HCT116 (cell line): ENCODE data around the gene COMMD1. TPM values are rescaled to one million over a fixed set of nuclear protein-coding genes. Genes with fewer than 3 reads are reported as not detected.

ENCODE experiments used
- ATAC-seq: fragments of 200-7000 bp; cut with Tn5 transposase; 2 replicates; pipeline ENCODE4 v1.9.1; 2020; ENCODE audit warnings: mild to moderate bottlenecking, moderate library complexity
- BruUV-seq: library from RNA; stranded (reverse); fragments of 400-500 nt; replicated peaks from 2 replicates; lab custom pipeline; 2021; lab: Mats Ljungman, UMichigan
- CTCF ChIA-PET: fragments of 300-600 bp; sonication (Branson Sonifier 250); formaldehyde crosslinking; loops from one replicate; lab custom pipeline; 2021; ENCODE audit warnings: antibody characterized with exemption; lab: Charles Lee
- POLR2A ChIA-PET: fragments of 300-600, 350-600 bp; sonication (Branson Sonifier 250); formaldehyde crosslinking; loops from one replicate; lab custom pipeline; 2021; ENCODE audit warnings: antibody characterized with exemption; lab: Charles Lee
- RAD21 ChIA-PET, 2 experiments: fragments of 300-600 bp; sonication (Branson Sonifier 250); formaldehyde crosslinking; loops; one replicate each; lab custom pipeline; 2023; ENCODE audit warnings: low total read pairs in 2 of 2; ENCODE audit not compliant: uncharacterized antibody in 2 of 2, unreplicated experiment in 2 of 2, low non-redundant PET in 1 of 2; lab: Charles Lee
- DNase-seq: peaks from one replicate; pipeline ENCODE4 v3.0.0-alpha.2; 2010; ENCODE audit warnings: low read depth, low spot score
- H2AFZ ChIP-seq: fragments of 200-600 bp; shearing (Covaris generic), sonication (generic); 2 replicates; pipeline ENCODE4 v1.6.1; 2017; ENCODE audit warnings: low read depth, mixed run types, mixed read lengths, antibody characterized with exemption, low read length; ENCODE audit not compliant: poor library complexity, severe bottlenecking
- H3K27ac ChIP-seq: 2 replicates; pipeline ENCODE4 v1.5.1; 2012; ENCODE audit warnings: low read depth, low read length
- H3K27me3 ChIP-seq: fragments of 200-600 bp; sonication (generic); 2 replicates; pipeline ENCODE4 v1.6.1; 2016; ENCODE audit warnings: mixed run types, low read length, mixed read lengths; ENCODE audit not compliant: insufficient read depth
- H3K36me3 ChIP-seq, 2 experiments: fragments of 200-500 bp in 1 of 2; fragments of 200-600 bp in 1 of 2; sonication (Bioruptor generic) in 1 of 2; sonication (generic) in 1 of 2; 2 replicates each; pipeline versions ENCODE4 v1.5.1 to v1.6.1; 2014 to 2016; ENCODE audit warnings: low read length in 2 of 2, inconsistent platforms in 1 of 2, mixed read lengths in 1 of 2, mixed run types in 1 of 2; ENCODE audit not compliant: insufficient read depth in 2 of 2, control insufficient read depth in 1 of 2
- H3K4me1 ChIP-seq, 2 experiments: fragments of 200-600 bp in 1 of 2; sonication (generic) in 1 of 2; 2 replicates each; pipeline versions ENCODE4 v1.5.1 to v1.6.1; 2012 to 2017; ENCODE audit warnings: low read length in 2 of 2, inconsistent platforms in 1 of 2, mild to moderate bottlenecking in 1 of 2, mixed read lengths in 1 of 2, mixed run types in 1 of 2, moderate library complexity in 1 of 2; ENCODE audit not compliant: insufficient read depth in 2 of 2, control insufficient read depth in 1 of 2
- H3K4me2 ChIP-seq: fragments of 200-600 bp; sonication (generic); 2 replicates; pipeline ENCODE4 v1.6.1; 2017; ENCODE audit warnings: mixed run types, low read length, mixed read lengths
- H3K4me3 ChIP-seq, 2 experiments: fragments of 200-600 bp in 1 of 2; sonication (generic) in 1 of 2; replicated peaks in 1 of 2; 2 replicates each; pipeline ENCODE4 v1.5.1; 2011 to 2016; ENCODE audit warnings: low read length in 2 of 2, control low read depth in 1 of 2, low read depth in 1 of 2, mild to moderate bottlenecking in 1 of 2, mixed read lengths in 1 of 2, mixed run types in 1 of 2
- H3K79me2 ChIP-seq: fragments of 200-600 bp; sonication (generic); 2 replicates; pipeline ENCODE4 v1.6.1; 2017; ENCODE audit warnings: mild to moderate bottlenecking, mixed run types, low read length, moderate library complexity, mixed read lengths; ENCODE audit not compliant: insufficient read depth
- H3K9ac ChIP-seq: fragments of 200-600 bp; sonication (generic); 2 replicates; pipeline ENCODE4 v1.6.1; 2016; ENCODE audit warnings: low read length, mixed read lengths
- H3K9me2 ChIP-seq: fragments of 200-600 bp; sonication (generic), shearing (Covaris generic); 2 replicates; pipeline ENCODE4 v1.6.1; 2017; ENCODE audit warnings: mixed run types, mild to moderate bottlenecking, moderate library complexity; ENCODE audit not compliant: insufficient read depth
- H3K9me3 ChIP-seq, 2 experiments: fragments of 200-500 bp in 1 of 2; fragments of 200-600 bp in 1 of 2; sonication (Bioruptor generic) in 1 of 2; sonication (generic) in 1 of 2; 2 replicates each; pipeline ENCODE4 v1.6.1; 2014 to 2017; ENCODE audit warnings: low read length in 2 of 2, mixed read lengths in 2 of 2, inconsistent platforms in 1 of 2, low read depth in 1 of 2, mild to moderate bottlenecking in 1 of 2, mixed run types in 1 of 2, moderate library complexity in 1 of 2; ENCODE audit not compliant: control insufficient read depth in 1 of 2, insufficient read depth in 1 of 2
- H4K20me1 ChIP-seq: fragments of 200-600 bp; sonication (generic), shearing (Covaris generic); 2 replicates; pipeline ENCODE4 v1.6.1; 2017; ENCODE audit warnings: mixed run types, mild to moderate bottlenecking, moderate library complexity; ENCODE audit not compliant: insufficient read depth
- ATF3 ChIP-seq: IDR thresholded peaks from 2 replicates; pipeline ENCODE4 v1.6.1; 2012
- EZH2phosphoT487 ChIP-seq: fragments of 200-600 bp; IDR thresholded peaks from 2 replicates; pipeline ENCODE4 v1.6.1; 2018; ENCODE audit warnings: antibody characterized with exemption, borderline replicate concordance
- POLR2A ChIP-seq: IDR thresholded peaks from 2 replicates; pipeline ENCODE4 v1.7.0; 2011; ENCODE audit warnings: borderline replicate concordance; ENCODE audit not compliant: insufficient read depth, insufficient read length; ENCODE audit errors: extremely low read depth
- POLR2AphosphoS5 ChIP-seq: IDR thresholded peaks from 2 replicates; pipeline ENCODE4 v1.6.1; 2011; ENCODE audit warnings: mild to moderate bottlenecking, low read depth, low read length, moderate library complexity
- SRF ChIP-seq: IDR thresholded peaks from 2 replicates; pipeline ENCODE4 v1.6.1; 2012; ENCODE audit warnings: low read depth
- YY1 ChIP-seq: IDR thresholded peaks from 2 replicates; pipeline ENCODE4 v1.6.1; 2011; ENCODE audit warnings: low read length, low read depth, moderate library complexity, mild to moderate bottlenecking; ENCODE audit not compliant: insufficient replicate concordance; ENCODE audit errors: extremely low read depth
- intact Hi-C: fragments of 100-400 bp; cut with micrococcal nuclease; formaldehyde crosslinking; loops from 2 replicates; pipeline ENCODE4 v1.10.0; 2022
- total RNA-seq: library from RNA; stranded (reverse); gene quantifications from one replicate; pipeline ENCODE4 v1.2.1, GENCODE V29; 2021; ENCODE audit not compliant: unreplicated experiment
- TF ChIP-seq, protein P1 (sequence below), 3 experiments: fragments of 200-600 bp in 1 of 3; sonication (generic) in 1 of 3; IDR thresholded peaks in 2 of 3; conservative IDR thresholded peaks in 1 of 3; 2 replicates each; pipeline ENCODE4 v1.5.1; 2012 to 2017; ENCODE audit warnings: low read depth in 2 of 3, low read length in 2 of 3, antibody characterized with exemption in 1 of 3, borderline replicate concordance in 1 of 3, control low read depth in 1 of 3, mild to moderate bottlenecking in 1 of 3, mixed read lengths in 1 of 3, mixed run types in 1 of 3, moderate library complexity in 1 of 3; ENCODE audit not compliant: insufficient read depth in 1 of 3

COMMD1 gene
- total RNA-seq, 1 experiment from 2014 or later = 16.1 TPM

DNA sequence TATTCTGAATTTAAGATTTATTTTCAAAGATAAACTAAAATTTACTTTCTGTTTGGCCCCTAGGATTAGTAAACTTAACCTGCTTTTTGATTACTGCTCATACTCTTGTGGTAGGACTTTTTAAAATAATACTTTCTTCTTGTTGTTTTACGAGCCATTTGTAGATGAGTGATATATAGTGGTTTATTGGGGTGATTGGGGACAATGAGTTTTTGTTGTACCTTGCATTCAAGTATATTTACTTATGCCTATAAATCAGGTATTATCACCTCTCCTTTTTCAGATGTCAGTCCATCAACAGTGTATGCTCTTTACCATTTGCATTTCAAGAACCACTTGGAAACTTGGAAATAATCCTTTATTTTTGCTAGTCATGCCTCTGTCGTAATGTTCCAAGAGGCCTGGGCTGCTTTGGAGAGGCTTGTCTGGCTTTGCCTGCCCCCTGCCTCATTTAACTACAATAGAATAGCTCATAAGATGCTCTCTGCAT lies 131.3 kb downstream of the COMMD1 start:
- no TSS peak for BruUV-seq
- RAD21 ChIA-PET = no interaction called here
- Histone ChIP-seq H3K27me3 (no peaks in the 10 kb centered on the region), H3K36me3 (no peaks in the 10 kb centered on the region), H3K9me2 (no peaks in the 10 kb centered on the region), H3K9me3 (no peaks in the 10 kb centered on the region), H3K9ac (no peak overlapping the region), H3K79me2 (no peaks in the 10 kb centered on the region), H3K27ac (no peak overlapping the region), H4K20me1 (no peaks in the 10 kb centered on the region), H3K4me3 (no peak overlapping the region), H3K4me1 (no peaks in the 10 kb centered on the region), H2AFZ (no peak overlapping the region), H3K4me2 (no peak overlapping the region)
- DNase-seq (no peak), ATAC-seq (no peak)
- TF ChIP-seq POLR2A (no peak), ATF3 (no peak), SRF (no peak), EZH2phosphoT487 (no peak), YY1 (no peak), POLR2AphosphoS5 (no peak)
- TF ChIP-seq, protein P1, sequence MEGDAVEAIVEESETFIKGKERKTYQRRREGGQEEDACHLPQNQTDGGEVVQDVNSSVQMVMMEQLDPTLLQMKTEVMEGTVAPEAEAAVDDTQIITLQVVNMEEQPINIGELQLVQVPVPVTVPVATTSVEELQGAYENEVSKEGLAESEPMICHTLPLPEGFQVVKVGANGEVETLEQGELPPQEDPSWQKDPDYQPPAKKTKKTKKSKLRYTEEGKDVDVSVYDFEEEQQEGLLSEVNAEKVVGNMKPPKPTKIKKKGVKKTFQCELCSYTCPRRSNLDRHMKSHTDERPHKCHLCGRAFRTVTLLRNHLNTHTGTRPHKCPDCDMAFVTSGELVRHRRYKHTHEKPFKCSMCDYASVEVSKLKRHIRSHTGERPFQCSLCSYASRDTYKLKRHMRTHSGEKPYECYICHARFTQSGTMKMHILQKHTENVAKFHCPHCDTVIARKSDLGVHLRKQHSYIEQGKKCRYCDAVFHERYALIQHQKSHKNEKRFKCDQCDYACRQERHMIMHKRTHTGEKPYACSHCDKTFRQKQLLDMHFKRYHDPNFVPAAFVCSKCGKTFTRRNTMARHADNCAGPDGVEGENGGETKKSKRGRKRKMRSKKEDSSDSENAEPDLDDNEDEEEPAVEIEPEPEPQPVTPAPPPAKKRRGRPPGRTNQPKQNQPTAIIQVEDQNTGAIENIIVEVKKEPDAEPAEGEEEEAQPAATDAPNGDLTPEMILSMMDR (IDR thresholded peaks at IDR 0.05 in 2 of 3, conservative IDR thresholded peaks at IDR 0.05 in 1 of 3; ENCODE audit: borderline replicate concordance in 1 of 3, insufficient read depth in 1 of 3, low read depth in 2 of 3, low read length in 2 of 3) = no peak
- CTCF ChIA-PET = no interaction called here
- POLR2A ChIA-PET = no interaction called here
- intact Hi-C loops = no loop called here
